D721Med (cell line): ENCODE measurements around the gene B4GALT5.

Source experiments
- DNase-seq: peaks from one replicate; pipeline ENCODE4 v3.0.0; 2011; ENCODE audit warnings: low spot score; ENCODE audit not compliant: insufficient read length
- FAIRE-seq: peaks from 2 replicates; lab custom pipeline; 2011; peaks lifted over from hg19 to GRCh38; lab: Jason Lieb, UNC
- TF ChIP-seq, protein P1 (sequence below): IDR thresholded peaks from 2 replicates; pipeline ENCODE4 v1.5.1; 2012; ENCODE audit warnings: mild to moderate bottlenecking, control low read depth; ENCODE audit not compliant: insufficient read depth; ENCODE audit errors: missing control alignments

B4GALT5 gene

DNA sequence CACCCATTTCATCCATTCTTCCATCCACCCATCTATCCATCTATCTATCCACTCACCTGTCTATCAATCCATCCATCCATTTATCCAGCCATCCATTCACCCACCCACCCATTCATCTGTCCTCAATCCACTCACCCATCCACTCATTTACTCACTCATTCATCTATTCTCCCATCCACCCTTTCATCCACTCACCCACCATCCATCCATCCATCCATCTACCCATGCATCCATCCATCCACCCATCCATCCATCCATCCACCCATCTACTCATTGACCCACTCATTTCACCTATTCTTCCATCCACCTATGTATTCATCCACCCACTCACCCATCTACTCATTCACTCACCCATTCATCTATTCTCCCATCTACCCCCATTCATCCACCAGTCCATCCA, 121.6 kb downstream of the B4GALT5 start:
- DNase-seq (no peak), FAIRE-seq (no peak)
- TF ChIP-seq, protein P1, sequence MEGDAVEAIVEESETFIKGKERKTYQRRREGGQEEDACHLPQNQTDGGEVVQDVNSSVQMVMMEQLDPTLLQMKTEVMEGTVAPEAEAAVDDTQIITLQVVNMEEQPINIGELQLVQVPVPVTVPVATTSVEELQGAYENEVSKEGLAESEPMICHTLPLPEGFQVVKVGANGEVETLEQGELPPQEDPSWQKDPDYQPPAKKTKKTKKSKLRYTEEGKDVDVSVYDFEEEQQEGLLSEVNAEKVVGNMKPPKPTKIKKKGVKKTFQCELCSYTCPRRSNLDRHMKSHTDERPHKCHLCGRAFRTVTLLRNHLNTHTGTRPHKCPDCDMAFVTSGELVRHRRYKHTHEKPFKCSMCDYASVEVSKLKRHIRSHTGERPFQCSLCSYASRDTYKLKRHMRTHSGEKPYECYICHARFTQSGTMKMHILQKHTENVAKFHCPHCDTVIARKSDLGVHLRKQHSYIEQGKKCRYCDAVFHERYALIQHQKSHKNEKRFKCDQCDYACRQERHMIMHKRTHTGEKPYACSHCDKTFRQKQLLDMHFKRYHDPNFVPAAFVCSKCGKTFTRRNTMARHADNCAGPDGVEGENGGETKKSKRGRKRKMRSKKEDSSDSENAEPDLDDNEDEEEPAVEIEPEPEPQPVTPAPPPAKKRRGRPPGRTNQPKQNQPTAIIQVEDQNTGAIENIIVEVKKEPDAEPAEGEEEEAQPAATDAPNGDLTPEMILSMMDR, result no peak

DNA sequence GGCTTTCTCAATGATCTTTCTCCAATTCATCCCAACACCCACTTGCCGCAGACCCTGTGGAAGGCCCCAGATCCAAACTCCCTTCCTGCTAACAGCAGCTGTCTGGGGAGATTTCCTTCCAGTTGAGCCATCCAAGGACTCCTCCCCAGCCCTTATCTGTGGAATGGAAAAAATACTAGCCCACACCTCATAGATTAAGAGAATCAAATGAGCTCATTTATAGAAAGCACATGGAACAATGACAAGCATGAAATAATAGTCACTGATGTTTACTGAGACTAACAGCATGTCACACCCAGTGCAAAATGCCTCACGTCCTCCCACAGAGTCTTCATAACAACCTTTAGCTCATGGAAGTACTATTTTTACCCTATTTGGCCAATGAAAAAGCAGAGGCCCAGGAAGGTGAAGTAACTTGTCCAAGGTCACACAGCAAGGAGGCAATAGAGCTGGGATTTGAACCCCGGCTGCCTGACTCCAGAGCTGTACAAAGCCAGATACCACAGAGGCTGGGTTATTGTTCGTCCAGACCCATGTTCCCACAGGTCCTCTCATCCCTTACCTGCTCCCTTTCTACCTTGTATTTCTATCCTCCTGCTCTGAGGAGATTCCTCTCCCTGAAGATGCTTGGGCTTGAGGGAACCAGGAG, 122.3 kb downstream of the B4GALT5 start:
- FAIRE-seq (no peak), DNase-seq (no peak)
- TF ChIP-seq, protein P1, result no peak

DNA sequence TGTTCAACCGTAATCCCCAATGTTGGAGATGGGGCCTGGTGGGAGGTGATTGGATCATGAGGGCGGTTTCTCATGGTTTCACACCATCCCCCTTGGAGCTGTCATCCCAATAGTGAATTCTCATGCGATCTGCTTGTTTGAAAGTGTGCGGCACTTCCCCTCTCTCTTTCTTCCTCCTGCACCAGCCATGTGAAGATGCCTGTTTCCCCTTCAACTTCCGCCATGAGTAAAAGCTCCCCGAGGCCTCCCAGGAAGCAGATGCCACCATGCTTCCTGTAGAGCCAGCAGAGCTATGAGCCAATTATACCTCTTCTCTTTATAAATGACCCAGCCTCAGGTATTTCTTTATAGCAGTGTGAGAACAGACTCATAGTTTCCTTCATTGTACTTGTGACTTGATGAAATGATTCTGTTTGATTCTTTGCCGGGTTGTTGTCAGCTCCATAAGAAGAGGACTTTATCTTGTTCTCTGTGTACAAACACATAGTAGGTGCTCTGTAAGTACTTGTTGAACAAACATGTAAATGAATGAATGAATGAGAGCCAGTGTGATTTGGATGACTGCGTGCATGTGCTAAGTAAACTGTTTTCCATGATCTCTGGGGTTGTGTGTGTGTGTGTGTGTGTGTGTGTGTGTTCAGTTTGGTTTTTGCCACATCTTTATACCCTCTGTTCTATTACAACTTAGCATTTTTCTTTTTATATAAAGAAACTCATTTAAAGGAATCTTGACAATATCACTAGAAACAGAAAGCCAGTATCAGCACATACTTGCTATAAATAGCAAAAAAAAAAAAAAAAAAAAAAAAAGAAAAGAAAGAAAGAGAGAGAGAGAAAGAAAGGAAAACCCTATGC, 123.3 kb downstream of the B4GALT5 start:
- DNase-seq (no peak), FAIRE-seq (no peak)
- TF ChIP-seq, protein P1, result no peak

DNA sequence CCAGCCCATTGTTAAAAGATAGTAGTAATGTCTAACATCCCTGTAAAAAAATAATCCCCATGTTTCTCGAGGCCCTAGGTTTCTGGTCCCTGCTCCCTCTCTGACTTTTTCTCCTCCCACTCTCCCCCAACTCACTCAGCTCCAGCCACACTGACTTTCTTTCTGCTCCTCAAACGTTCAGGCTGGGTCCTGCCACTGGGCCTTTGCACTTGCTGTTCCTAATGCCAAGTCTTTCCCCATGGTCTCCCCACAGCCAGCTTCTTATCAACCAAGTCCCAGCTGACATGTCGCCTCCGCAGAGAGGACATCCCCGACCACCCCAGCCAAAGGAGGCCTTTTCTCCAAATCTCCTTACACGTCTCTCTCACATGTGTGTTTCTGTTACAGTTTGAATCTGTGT, 123.9 kb downstream of the B4GALT5 start:
- FAIRE-seq, result no peak
- TF ChIP-seq, protein P1, result no peak
- DNase-seq, result no peak

DNA sequence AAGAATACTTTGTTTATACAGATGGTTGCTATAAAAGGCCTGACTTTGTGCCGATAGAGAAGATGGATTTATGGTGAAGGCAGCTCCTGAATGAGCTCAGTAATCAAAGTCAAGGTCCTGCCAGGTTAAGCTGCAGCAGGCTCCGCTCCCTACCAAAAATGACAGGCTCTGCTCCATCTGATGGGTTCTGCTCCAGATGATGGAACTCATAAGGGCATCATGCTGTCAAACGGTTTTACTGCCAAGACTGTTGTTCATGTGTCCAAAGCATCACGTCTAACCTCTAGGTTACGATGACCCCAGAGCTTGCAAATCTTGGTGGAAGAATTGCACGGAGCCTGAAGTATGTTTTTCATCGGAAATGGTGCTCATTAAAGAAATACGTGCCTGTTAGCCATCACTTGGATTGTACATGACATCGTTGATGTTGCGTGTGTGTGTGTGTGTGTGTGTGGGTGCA, 126.5 kb downstream of the B4GALT5 start:
- TF ChIP-seq, protein P1, result no peak
- no peak for FAIRE-seq
- no peak for DNase-seq

DNA sequence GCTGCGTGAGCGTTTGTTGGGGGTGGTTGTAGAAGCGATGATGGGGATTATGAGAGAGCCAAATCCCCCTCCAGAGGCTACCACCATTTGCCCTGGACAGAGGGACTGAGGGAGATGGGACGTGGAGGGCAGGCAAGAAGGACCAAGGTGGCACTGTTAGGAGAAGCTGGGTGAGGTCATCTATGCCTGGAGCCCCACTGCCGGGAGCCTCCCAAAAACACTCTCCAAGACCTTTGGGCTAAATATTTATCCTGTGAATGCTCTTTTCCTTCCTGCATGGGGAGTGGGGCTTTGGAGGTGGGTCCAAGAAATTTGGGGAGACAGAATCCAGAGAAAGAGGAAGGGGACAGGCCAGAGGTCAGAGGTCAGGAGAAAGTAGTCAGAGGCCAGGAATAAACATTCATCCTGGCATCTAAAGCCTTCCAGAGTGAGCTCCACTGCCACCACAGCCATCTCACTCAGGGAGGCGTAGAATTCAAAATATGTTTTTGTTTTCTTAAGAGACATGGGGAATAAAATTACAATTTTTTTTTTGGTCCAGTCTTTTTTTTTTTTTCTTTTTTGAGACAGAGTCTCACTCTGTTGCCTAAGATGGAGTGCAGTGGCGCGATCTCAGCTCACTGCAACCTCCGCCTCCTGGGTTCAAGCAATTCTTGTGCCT, 128.0 kb downstream of the B4GALT5 start:
- FAIRE-seq (no peak), DNase-seq (no peak)
- TF ChIP-seq, protein P1, result no peak
